H9 (cell line): ENCODE measurements around the gene THSD4. TPM values are rescaled to one million over a fixed set of nuclear protein-coding genes. Genes with fewer than 3 reads are reported as not detected.

Source experiments
- DNase-seq: peaks from one replicate; pipeline ENCODE4 v3.0.0-alpha.2; 2017
- H2AFZ ChIP-seq: one replicate; pipeline ENCODE4 v1.6.1; 2013; ENCODE audit warnings: mild to moderate bottlenecking, low read length, control low read depth, moderate library complexity
- H2AK5ac ChIP-seq: 2 replicates; pipeline ENCODE4 v1.6.1; 2013; ENCODE audit warnings: low read length, control low read depth, mixed read lengths; ENCODE audit not compliant: insufficient read length
- H2BK120ac ChIP-seq: one replicate; pipeline ENCODE4 v1.6.1; 2013; ENCODE audit warnings: low read depth, mild to moderate bottlenecking, low read length, control low read depth, inconsistent platforms; ENCODE audit not compliant: poor library complexity, severe bottlenecking
- H2BK12ac ChIP-seq: 2 replicates; pipeline ENCODE4 v1.6.1; 2013; ENCODE audit warnings: low read length, control low read depth, mixed read lengths, low read depth; ENCODE audit not compliant: insufficient read length
- H2BK15ac ChIP-seq: 2 replicates; pipeline ENCODE4 v1.6.1; 2013; ENCODE audit warnings: low read depth, low read length, control low read depth
- H2BK20ac ChIP-seq: one replicate; pipeline ENCODE4 v1.6.1; 2013; ENCODE audit warnings: low read depth, mild to moderate bottlenecking, low read length, control low read depth, inconsistent platforms; ENCODE audit not compliant: poor library complexity, severe bottlenecking
- H2BK5ac ChIP-seq: 2 replicates; pipeline ENCODE4 v1.6.1; 2013; ENCODE audit warnings: low read length, control low read depth, mixed read lengths; ENCODE audit not compliant: insufficient read length
- H3K14ac ChIP-seq: 2 replicates; pipeline ENCODE4 v1.6.1; 2013; ENCODE audit warnings: low read length, control low read depth; ENCODE audit not compliant: insufficient read depth
- H3K18ac ChIP-seq: 2 replicates; pipeline ENCODE4 v1.6.1; 2013; ENCODE audit warnings: low read depth, mild to moderate bottlenecking, mixed read lengths, low read length, control low read depth; ENCODE audit not compliant: insufficient read length
- H3K23ac ChIP-seq: 2 replicates; pipeline ENCODE4 v1.6.1; 2013; ENCODE audit warnings: low read length, control low read depth, mixed read lengths, low read depth; ENCODE audit not compliant: insufficient read length
- H3K23me2 ChIP-seq: 2 replicates; pipeline ENCODE4 v1.6.1; 2013; ENCODE audit warnings: low read depth, mild to moderate bottlenecking, mixed read lengths, low read length, control low read depth; ENCODE audit not compliant: insufficient read length, poor library complexity, severe bottlenecking
- H3K27ac ChIP-seq: 2 replicates; pipeline ENCODE4 v1.5.1; 2013; ENCODE audit warnings: low read length, control low read depth, mixed read lengths, low read depth; ENCODE audit not compliant: insufficient read length
- H3K27me3 ChIP-seq: 2 replicates; pipeline ENCODE4 v1.6.1; 2013; ENCODE audit warnings: low read length, control low read depth, inconsistent platforms; ENCODE audit not compliant: insufficient read depth
- H3K4ac ChIP-seq: 2 replicates; pipeline ENCODE4 v1.6.1; 2013; ENCODE audit warnings: low read depth, mild to moderate bottlenecking, control low read depth, inconsistent platforms, low read length, moderate library complexity
- H3K4me1 ChIP-seq: 2 replicates; pipeline ENCODE4 v1.6.1; 2013; ENCODE audit warnings: low read length, control low read depth, inconsistent platforms; ENCODE audit not compliant: insufficient read depth
- H3K4me2 ChIP-seq: 2 replicates; pipeline ENCODE4 v1.6.1; 2013; ENCODE audit warnings: low read length, control low read depth, mixed read lengths; ENCODE audit not compliant: insufficient read length, insufficient read depth
- H3K56ac ChIP-seq: 2 replicates; pipeline ENCODE4 v1.6.1; 2013; ENCODE audit warnings: low read depth, mild to moderate bottlenecking, mixed read lengths, low read length, control low read depth; ENCODE audit not compliant: insufficient read length
- H3K79me1 ChIP-seq: 2 replicates; pipeline ENCODE4 v1.6.1; 2013; ENCODE audit warnings: low read depth, mild to moderate bottlenecking, moderate library complexity, low read length, control low read depth, inconsistent platforms; ENCODE audit not compliant: insufficient read depth, poor library complexity, severe bottlenecking
- H3K79me2 ChIP-seq: 2 replicates; pipeline ENCODE4 v1.6.1; 2013; ENCODE audit warnings: low read length, control low read depth, inconsistent platforms; ENCODE audit not compliant: insufficient read depth
- H3K9ac ChIP-seq: 2 replicates; pipeline ENCODE4 v1.6.1; 2013; ENCODE audit warnings: low read length, control low read depth, mixed read lengths; ENCODE audit not compliant: insufficient read length; ENCODE audit errors: extremely low read depth
- H3K9me3 ChIP-seq: one replicate; pipeline ENCODE4 v1.6.1; 2013; ENCODE audit warnings: low read depth, low read length, inconsistent platforms; ENCODE audit not compliant: control insufficient read depth
- H3T11ph ChIP-seq: one replicate; pipeline ENCODE4 v1.6.1; 2013; ENCODE audit warnings: mild to moderate bottlenecking, low read length, control low read depth, inconsistent platforms
- H4K20me1 ChIP-seq: one replicate; pipeline ENCODE4 v1.6.1; 2013; ENCODE audit not compliant: control insufficient read depth, insufficient read length, insufficient read depth
- H4K5ac ChIP-seq: 2 replicates; pipeline ENCODE4 v1.6.1; 2013; ENCODE audit warnings: low read depth, mild to moderate bottlenecking, mixed read lengths, low read length, control low read depth; ENCODE audit not compliant: insufficient read length
- H4K8ac ChIP-seq: replicated peaks from 2 replicates; pipeline ENCODE4 v1.6.1; 2013; ENCODE audit warnings: low read length, control low read depth, mixed read lengths, low read depth; ENCODE audit not compliant: insufficient read length
- H4K91ac ChIP-seq: 2 replicates; pipeline ENCODE4 v1.6.1; 2013; ENCODE audit warnings: low read depth, mild to moderate bottlenecking, moderate library complexity, mixed read lengths, low read length, control low read depth; ENCODE audit not compliant: insufficient read length
- H3K27ac Mint-ChIP-seq, 3 experiments: 2 replicates in 2 of 3; 3 replicates in 1 of 3; pipeline ENCODE4 v1.8.0; 2020 to 2021; ENCODE audit warnings: mixed read lengths in 3 of 3, mild to moderate bottlenecking in 1 of 3, moderate library complexity in 1 of 3
- H3K27me3 Mint-ChIP-seq: 2 replicates; pipeline ENCODE4 v1.8.0; 2021; ENCODE audit warnings: low read depth, mild to moderate bottlenecking, moderate library complexity, mixed read lengths
- H3K36me3 Mint-ChIP-seq, 3 experiments: 2 replicates in 2 of 3; 3 replicates in 1 of 3; pipeline ENCODE4 v1.8.0; 2020 to 2021; ENCODE audit warnings: low read depth in 3 of 3, mixed read lengths in 3 of 3; ENCODE audit not compliant: insufficient read depth in 1 of 3
- H3K4me1 Mint-ChIP-seq, 2 experiments: 2 replicates each; pipeline ENCODE4 v1.8.0; 2020; ENCODE audit warnings: mixed read lengths in 2 of 2
- H3K4me3 Mint-ChIP-seq, 2 experiments: 2 replicates in 1 of 2; 3 replicates in 1 of 2; pipeline ENCODE4 v1.8.0; 2020 to 2021; ENCODE audit warnings: mild to moderate bottlenecking in 2 of 2, mixed read lengths in 2 of 2, moderate library complexity in 1 of 2
- H3K9me3 Mint-ChIP-seq, 2 experiments: 2 replicates in 1 of 2; 3 replicates in 1 of 2; pipeline ENCODE4 v1.8.0; 2020; ENCODE audit warnings: mild to moderate bottlenecking in 2 of 2, mixed read lengths in 2 of 2, moderate library complexity in 1 of 2
- WGBS: extraction: QIAGEN DNeasy Blood & Tissue Kit; methylation state at CpG from one replicate; pipeline ENCODE4 v1.1.7; 2013; ENCODE audit warnings: missing lambda C conversion rate, low lambda C conversion rate, mixed read lengths; ENCODE audit not compliant: insufficient read length; ENCODE audit errors: extremely low coverage; 5-methylcytosine and 5-hydroxymethylcytosine counted together
- total RNA-seq: library from RNA; stranded (reverse); gene quantifications from 2 replicates; pipeline ENCODE4 v1.2.1, GENCODE V29; 2021
- TF ChIP-seq, protein P1 (sequence below): fragments of 200-600 bp; sonication (generic); conservative IDR thresholded peaks from 3 replicates; pipeline ENCODE4 v1.8.0; 2021; ENCODE audit warnings: antibody characterized with exemption, mild to moderate bottlenecking

Gene THSD4
- total RNA-seq, 1 experiment from 2014 or later = 5.5 TPM

GRCh38 chr15:71279757-71280141 lies 164.5 kb downstream of the THSD4 start:
- H3T11ph ChIP-seq = no peak overlapping the region
- H4K20me1 ChIP-seq = no peaks in the 10 kb centered on the region
- H2BK15ac ChIP-seq = no peak overlapping the region
- H4K91ac ChIP-seq = no peak overlapping the region
- no peaks in the 10 kb centered on the region for H3K79me2 ChIP-seq
- no peaks in the 10 kb centered on the region for H3K23me2 ChIP-seq
- H2AFZ ChIP-seq = no peak overlapping the region
- H3K56ac ChIP-seq = no peak overlapping the region
- no CpG with 5 or more reads among the region's 4 CpGs for WGBS
- H3K23ac ChIP-seq = no peak overlapping the region
- Mint-ChIP-seq H3K4me1 (peaks cover 36 to 48% of the 10 kb centered on the region in 2 experiments), H3K4me3 (no peak overlapping the region), H3K27me3 (no peaks in the 10 kb centered on the region), H3K9me3 (no peaks in the 10 kb centered on the region), H3K36me3 (no peaks in the 10 kb centered on the region; a peak in 1 of 7 replicates), H3K27ac (peak overlapping the region in 2 of 3 experiments; percentile 11 to 33; a peak in 2 of 7 replicates)
- H3K9ac ChIP-seq = no peak overlapping the region
- TF ChIP-seq, protein P1, sequence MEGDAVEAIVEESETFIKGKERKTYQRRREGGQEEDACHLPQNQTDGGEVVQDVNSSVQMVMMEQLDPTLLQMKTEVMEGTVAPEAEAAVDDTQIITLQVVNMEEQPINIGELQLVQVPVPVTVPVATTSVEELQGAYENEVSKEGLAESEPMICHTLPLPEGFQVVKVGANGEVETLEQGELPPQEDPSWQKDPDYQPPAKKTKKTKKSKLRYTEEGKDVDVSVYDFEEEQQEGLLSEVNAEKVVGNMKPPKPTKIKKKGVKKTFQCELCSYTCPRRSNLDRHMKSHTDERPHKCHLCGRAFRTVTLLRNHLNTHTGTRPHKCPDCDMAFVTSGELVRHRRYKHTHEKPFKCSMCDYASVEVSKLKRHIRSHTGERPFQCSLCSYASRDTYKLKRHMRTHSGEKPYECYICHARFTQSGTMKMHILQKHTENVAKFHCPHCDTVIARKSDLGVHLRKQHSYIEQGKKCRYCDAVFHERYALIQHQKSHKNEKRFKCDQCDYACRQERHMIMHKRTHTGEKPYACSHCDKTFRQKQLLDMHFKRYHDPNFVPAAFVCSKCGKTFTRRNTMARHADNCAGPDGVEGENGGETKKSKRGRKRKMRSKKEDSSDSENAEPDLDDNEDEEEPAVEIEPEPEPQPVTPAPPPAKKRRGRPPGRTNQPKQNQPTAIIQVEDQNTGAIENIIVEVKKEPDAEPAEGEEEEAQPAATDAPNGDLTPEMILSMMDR = no peak
- no peaks in the 10 kb centered on the region for H3K27me3 ChIP-seq
- no peak overlapping the region for H2BK120ac ChIP-seq
- H3K79me1 ChIP-seq = no peaks in the 10 kb centered on the region
- peaks cover 3% of the 10 kb centered on the region; the same call in 1 of the 2 replicates for H3K4me1 ChIP-seq
- no peak overlapping the region for H2AK5ac ChIP-seq
- no peak overlapping the region for H2BK5ac ChIP-seq
- no peak overlapping the region for H4K5ac ChIP-seq
- no peak overlapping the region for H3K4ac ChIP-seq
- no peak overlapping the region for H3K18ac ChIP-seq
- no peaks in the 10 kb centered on the region for H3K9me3 ChIP-seq
- H4K8ac ChIP-seq = no peak overlapping the region
- H3K27ac ChIP-seq = no peak overlapping the region
- H3K14ac ChIP-seq = no peak overlapping the region
- no peak overlapping the region for H3K4me2 ChIP-seq
- no peak overlapping the region for H2BK12ac ChIP-seq
- no peak for DNase-seq
- H2BK20ac ChIP-seq = no peak overlapping the region
